Right kidney (tissue), 1 donor: ENCODE results near the gene HDAC4.

Source experiments
- DNase-seq: peaks from one replicate; pipeline ENCODE4 v3.0.0-alpha.2; 2016

The HDAC4 gene

DNA sequence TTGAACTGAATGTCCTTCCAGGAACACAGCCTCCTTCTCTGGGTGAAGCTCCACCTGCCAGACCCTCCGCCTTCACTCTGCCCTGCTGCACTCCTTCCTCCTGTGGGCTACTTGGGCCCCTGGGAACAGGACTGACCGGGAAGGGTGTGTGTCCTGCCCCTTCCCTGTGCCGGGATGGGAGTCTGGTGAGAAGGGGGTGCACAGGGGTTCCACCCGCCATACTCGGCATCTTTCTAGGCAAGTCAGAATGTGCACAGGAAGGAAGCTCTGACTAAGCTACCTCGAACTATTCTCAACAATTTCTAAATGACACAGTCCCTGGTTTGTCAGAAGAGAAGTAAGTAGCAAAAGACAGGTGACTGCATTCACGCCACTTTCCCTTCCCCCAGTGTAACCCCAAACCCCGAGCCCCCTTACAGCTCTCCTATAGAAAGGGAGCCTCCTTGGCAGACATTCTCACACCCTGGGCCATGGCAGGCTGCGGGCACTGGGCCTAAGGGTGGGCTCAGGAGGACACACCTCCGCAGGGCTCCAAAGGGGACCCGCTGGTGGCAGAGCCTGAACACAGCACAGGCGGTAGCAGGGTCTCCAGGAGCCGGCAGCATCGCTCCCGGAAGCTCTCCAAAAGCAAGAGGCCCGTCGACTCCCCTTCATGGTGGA, 184.1 kb downstream of the HDAC4 start:
- DNase-seq, result no peak

DNA sequence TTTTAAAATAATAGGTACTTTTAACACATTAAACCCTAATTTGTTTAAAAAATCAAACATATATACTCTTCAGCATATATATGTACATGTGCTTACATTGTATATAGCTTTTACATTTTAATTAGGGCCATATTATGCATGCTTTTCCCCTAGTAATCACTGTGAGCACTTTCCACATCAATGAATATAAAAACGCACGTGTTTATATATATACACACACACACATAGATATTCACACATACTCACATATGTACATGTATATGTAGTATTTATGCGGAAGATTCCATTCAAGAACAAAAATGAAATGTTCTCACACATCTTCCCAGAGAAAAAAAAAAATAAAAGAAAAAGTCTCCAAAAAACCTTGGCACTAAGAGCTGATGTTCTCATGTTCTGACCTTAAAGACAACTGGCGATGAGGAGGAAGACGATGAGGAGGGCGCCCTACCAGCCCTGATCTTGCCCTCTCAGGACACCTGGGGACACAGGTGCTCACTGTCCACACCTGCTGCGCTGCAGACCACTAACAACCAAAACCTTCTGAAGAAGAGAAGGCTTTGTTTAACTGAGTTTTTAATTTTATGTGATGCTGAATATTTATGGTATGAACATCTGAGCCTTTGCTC, 184.7 kb downstream of the HDAC4 start:
- DNase-seq, result no peak

DNA sequence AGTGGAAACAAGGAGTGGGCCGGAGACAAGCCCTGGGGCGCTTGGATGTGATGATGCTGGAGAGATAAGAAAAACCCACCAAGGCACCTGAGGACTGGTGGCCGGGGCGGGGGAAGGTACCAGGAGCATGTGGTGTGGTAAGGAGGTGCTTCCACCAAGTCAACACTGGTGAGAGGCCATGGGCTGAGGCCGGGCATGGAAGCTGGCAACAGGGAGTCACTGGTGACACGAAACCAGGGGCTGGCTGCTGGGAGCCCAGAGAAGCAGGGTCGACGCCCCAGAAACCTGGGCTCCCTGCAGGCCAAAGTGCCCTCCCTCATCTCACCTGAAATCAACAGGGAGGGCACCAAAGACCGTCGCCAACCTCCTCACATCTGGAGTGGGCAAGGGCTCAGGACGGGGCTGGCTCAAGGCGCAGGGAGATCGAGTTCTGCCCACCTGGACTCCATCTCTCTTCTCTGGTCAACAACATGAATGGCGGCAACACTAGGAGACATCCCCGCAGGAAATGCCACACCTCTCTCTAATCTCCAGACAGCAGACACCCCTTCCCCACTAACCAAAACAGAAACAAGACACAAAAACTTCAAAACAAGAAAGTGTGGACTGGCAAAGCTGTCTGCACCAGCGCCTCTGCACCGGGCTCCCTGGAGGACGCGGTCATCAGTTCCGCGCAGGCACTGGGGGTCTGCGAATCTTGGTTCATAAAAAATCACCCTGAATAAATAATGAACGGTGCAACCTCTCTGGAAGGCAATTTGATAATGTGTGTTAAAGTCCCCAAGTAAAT, 185.5 kb downstream of the HDAC4 start:
- DNase-seq, result no peak

DNA sequence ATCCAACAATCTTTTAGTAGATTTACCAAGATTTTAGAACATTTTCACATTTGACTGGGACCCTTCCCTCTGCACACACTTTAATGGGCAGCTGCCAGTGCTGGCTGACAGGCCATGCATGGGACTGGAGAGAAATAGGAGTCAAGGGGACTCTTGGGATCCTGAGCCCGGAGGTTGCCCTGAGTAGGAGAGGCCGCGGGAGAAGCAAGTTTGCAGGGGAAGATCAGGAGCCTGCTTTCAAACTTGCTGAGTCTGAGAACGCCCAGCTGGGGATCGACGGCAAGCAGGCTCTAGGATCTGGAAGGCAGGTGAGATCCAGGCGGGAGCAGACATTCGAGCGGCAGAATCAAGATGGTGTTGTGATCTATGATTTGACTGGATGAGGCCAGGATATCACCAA, 186.1 kb downstream of the HDAC4 start:
- DNase-seq, result no peak

DNA sequence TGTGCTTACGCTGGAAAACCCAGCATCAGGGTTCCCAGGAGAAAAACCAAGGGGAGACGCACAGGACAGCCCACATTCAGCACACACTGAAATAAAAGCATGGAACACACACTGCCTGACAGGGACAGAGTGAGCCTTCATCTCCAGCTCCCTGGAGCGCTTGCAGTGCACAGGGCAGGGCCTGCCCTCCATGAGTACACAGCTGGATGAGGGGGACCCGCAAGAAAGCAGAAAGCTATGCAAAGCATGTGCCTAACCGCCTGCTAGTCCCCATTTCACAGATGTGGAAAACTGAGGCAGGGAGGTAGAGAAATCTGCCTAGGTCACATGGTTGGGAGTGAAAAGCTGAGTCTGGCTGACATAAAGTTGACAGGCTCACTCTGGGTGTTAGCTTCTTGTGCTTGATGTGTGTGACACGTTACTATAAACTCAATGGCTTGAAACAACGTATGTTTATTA, 187.1 kb downstream of the HDAC4 start:
- no peak for DNase-seq

DNA sequence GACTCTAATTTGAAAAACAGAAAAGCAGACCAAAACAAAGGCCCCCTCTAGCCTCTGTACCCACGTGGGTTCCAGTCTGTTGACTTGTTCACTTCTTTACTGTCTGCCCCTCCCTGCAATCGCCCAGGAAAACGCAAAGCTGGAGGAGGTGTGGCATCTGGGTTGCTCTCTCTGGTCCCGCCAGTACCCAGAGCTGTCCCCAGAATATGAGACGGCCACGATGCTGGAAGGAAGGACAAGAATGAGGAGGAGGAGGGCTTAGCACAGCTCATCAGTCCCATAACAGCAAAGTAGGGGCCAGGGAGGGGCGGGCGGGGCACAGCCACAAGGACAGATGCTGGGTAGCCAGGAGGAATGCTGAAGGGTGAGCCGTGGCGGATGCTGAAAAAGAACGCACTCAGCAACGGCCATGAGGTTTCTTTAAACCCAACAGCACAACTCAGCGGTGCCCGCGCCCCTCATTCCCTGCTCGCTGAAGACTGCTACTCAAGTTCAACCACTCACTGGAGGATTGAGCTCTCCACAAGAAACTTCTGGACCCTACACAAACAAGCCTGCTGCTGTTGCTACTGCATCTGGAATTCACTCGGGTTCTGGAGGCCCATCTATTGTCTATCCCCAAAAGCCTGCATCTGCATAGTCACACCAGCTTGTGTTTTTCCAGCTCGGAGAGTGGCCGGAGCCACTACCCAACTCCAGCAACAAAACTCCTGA, 187.7 kb downstream of the HDAC4 start:
- DNase-seq, result no peak

DNA sequence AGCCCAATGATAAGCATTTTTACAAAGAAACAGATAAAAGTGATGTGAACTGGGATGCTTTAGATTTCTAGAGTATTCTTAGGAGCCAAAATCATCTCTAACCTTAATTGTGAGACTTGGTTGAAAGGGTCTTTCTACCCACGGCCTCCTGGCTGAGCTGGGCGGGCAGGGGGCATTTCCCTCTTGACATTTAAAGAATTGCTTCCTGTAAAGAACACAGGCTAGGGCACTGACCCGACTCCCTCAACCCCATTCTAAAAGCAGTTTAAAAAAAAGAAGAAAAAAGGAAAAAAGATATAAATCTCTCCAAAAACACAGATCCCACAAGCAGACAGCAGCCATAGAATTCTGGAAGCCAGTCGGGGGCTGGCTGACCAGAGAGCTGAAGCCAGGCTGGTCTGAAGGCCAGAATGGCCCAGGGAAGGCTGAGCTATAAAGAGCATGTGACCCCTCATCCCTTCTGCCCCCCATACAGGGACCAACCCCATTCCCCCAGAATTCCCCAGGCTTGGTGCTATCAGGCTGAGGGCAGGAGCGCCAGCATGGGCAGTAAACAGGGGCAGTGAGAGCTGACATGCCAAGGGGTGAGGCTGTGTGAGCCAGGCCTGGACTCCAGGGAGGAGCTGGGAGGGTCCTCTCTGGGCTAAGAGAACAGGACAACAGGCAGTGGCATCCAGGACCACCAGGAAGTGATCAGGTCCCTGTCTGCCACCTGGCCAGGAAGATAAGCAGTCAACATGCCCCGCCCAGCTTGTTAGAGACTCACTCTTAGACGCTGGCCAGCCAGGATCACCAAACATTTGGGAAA, 188.5 kb downstream of the HDAC4 start:
- DNase-seq, result no peak

DNA sequence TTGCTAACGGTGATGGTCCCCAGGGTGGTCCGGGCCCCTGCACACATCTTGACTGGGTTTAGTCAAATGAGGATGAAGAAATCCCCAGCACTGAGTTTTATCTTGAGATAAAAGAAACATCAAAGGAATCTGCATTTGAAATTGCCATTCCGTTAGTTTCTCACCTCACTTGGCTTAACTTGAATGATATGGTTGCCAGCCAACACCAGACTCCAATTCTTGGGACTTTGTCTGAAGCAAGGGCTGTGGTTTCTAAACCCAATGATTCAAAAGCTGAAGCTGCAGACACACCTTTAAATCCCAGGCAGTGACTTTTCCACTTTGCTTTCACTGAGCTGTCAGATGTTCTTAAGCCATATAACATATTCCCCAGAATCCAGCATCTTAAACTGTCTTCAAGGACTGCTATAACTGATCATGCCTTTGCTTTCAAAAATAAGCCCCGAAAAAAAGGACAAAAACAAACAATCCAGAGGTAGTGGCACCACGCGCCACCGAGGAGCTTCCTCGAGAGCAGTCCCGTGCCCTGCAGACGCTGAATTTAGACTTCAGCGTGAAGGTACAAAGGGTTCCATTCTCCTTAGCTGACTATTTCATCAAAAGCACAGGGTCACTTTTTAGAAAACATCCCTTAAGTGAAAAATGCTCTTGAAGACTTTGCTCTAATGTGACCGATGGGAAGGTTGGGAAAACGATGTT, 189.3 kb downstream of the HDAC4 start:
- DNase-seq, result no peak

DNA sequence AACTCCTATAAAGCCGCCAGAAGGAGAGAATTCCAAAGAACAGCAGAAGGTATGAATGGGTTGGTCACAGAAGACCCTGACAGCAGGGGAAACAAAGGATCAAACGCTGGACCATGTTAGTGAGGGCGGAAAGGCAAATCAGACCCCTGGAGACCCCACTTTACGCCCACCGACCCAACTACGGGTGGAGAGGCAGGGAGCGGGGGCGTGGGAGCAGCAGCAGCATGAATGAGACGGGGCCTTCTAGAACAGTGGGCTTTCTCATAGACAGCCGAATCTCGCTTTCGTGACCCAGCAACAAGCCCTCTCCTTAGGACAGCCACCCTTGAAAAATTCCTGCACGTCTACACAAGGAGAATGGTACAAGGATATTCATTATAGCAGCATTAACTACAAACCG, 191.0 kb downstream of the HDAC4 start:
- no peak for DNase-seq

DNA sequence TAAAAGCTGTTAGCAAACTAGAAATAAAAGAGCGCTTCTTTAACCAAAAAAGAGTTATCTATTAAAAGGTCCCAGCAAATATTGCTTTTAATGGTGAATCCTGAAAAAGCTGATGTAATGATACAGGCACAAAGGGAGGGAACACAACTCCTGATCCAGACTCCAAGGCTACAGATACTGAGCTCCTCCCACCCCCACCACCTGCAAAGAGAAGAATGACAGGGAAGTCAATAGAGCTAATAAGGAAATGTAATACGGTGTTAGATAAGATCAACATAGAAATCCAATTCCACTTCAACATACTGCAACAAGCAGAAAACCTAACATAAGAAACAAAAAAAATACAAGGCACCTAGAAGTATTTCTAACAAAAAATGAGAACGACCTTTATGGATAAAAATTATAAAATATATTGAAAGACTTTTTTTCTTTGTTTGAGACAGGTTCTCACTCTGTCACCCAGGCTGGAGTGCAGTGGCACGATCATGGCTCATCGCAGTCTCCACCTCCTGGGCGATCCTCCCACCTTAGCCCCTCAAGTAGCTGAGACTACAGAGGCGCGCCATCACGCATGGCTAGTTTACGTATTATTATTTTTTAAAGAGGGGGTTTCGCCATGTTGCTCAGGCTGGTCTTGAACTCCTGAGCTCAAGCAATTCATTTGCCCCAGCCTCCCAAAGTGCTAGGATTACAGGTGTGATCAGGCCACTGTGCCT, 192.2 kb downstream of the HDAC4 start:
- no peak for DNase-seq

DNA sequence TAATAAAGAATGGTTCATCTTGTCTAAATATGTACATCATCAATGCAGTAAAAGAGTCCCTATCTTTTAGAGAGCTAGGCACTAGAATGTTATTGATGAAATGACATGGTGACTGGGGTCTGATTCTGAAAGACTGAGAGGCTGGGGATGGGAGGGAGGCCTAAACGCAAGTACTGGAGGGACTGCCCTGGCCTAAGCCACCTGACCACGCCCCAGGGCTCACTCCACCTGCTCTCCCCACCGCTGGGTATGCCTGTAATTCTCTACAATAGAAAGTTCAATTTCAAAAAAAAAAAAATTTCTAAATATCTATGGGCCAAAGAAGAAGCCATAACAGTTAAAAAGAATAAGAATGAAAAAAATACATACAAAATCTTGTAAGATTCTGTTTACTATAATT, 194.0 kb downstream of the HDAC4 start:
- DNase-seq, result no peak

DNA sequence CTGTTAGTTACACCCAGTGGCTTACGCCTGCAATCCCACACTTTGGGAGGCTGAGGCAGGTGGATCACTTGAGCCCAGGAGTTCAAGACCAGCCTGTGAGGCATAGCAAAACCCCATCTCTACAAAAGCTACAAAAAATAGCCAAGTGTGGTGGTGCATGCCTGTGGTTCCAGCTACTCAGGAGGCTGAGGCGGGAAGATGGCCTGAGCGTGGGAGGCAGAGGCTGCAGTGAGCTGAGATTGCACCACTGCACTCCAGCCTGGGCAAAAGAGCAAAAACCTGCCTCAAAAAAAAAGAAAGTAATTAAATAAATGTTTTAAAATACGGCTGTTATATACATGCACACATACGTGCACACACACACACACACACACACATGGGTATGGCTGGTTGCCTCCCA, 194.8 kb downstream of the HDAC4 start:
- DNase-seq, result no peak

DNA sequence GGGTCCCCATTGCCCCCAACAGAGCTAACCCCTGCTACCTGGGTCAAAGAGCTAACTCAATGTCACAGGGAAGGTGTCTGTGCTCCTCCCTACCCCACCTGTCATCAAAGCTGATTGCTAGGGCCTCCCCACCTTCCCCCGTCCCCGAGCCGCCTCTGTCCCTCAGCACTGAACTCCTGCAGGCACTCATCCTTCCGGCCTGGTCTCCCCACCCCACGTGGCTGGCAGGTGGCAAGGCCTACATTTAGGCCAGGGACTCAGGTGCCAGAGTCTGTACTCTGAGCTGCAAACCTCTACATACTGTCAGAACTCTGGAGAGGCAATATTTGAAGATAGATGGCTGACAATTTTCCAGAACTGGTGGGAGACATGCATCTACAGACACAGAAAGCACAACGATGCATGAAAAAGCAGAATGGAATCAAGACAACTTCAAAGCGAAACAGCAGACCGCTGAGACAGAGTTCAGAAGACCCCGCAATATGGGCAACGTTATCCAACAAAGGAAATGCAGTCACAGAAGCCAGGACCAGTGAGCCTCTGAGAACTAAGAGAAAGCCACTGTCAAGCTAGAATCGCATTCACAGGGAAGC, 195.8 kb downstream of the HDAC4 start:
- no peak for DNase-seq

DNA sequence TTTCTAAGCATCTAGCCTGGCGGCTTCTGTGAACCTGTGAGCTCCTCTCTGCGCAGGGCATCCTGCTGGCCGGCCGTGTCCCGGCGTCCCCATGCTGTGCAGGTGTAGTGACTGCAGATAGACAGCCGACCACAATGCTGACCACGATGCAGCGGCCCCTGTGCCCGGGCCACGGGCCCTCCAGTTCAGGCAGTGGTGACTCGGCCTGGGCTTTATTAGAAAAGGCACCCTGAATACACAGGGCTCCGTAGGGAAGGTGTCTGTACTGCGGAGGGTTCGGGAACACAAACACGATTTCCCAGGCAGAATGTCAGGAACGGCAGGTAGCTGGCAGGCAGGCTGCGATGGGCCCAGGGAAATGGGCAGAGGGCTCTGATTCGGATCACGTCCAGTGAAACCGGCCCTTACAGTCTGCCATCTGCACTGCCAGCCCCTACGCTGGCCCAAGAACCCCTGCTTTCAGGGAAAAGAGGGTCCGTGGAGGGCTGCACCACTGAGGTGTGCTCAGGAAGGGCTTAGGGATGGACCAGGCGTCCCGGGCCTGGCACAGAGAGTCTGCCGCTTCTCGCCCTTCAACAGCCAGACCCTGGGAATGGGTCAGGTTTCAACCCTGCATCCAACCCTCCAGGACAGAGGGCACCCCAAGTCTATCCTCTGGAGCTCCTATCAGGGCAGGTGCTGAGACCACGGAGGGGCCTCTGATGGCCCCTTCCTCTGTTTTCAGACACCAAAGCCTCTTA, 196.5 kb downstream of the HDAC4 start:
- no peak for DNase-seq

DNA sequence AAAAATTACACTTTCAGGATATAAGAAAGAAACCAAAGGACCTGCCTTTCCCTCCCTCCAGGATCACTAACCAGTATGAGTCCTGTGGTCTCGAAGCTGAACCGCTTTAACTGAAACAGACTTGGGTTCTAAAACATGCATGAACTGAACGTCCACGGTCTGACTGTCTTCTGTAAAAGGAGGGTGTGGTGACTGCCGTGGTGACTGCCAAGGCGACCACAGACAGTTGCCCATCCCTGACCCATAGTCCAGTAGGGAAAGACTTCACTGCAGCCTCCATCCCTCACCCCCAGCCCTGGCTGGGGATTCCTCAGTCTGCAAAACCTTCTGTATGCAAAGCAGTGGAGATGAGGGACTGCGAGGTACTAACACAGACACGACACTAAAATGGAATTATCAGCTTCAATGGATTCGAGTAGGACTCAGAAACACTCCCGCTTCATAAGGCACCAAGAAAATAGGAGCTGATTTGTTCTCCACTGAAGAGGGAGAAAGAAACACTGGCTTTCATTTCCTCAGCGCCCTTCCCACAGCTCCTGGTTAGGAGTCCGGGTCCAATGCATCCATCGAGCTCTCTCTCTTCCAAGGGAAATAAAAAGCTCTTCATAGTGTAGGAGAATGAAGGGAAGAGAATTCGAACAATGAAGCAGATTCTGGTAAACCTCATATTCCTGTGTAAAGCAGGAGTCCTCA, 197.2 kb downstream of the HDAC4 start:
- DNase-seq, result no peak

DNA sequence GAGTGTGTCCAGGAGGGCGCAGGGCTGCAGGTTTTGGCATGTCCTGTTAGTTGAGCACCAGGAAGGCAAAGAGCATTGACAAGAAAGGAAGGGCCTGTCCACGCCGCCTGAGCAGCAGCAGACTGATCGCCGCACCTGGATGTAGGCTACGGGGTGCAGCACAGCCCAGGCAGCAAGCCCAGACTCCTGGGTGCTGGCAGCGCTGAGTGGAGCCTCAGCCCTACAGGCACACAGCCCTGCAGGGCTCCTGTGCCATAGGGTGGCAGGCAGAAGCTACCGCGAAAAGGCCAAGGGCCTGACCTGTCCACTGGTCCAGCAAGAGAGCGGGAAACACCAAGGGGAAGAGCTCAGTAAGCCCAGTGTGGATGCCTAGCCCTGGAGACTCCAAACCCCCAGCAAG, 198.0 kb downstream of the HDAC4 start:
- DNase-seq, result no peak

DNA sequence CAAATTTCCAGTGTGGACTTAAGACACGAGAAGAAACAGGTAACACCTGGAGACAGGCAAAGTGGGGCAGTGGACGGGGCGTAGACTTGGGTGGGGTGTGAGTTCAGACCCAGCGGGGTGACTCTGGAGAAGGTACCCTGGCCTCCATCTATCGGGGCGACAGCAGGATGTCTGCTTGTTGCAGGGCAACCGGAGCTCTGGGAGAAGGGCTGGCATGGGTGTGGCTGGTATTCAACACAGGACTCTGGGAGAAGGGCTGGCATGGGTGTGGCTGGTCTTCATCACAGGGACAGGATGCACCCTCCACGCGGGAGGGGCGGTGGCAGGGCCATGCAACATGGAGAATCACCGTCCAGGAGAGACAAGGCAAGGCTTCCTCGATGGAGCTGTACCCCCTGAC, 198.5 kb downstream of the HDAC4 start:
- no peak for DNase-seq

DNA sequence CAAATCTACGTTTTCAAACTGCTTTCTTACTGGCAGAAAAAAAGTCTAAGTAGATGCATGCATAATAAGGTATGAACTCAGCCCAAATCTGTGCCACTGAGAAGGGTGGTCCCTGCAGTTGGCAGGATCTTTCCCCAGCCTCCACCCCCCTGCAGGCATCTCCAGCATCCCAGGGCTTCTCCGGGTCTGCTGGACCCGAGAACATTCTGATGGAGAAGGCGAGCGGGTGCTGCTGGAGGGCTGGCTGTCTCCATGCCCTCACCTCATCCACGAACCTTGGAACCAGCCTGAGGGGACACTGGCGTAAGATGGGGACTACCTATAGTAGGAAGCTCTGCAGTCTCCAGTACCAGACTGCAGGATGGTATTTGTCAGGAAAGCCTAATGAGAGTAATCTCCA, 198.9 kb downstream of the HDAC4 start:
- no peak for DNase-seq

DNA sequence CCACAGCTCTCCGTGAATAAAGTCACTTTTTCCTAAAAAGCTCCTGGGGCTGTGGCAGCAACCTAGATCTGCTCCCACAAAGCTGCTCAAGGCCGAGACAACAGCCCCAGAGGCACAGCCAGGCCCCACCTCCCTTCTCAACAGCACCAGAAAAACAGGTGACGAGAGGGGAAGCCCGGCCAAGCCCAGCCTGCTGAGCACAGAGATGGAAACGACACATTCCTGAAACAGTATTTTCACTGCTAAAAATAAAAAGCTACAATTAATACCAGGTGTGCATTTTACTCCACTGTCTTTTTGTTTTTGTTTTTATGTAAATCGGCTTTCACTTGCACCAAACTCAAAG, 199.3 kb downstream of the HDAC4 start:
- no peak for DNase-seq
